Prostate gland (tissue), 2 donors: ENCODE results near the gene QSOX1. TPM values are rescaled to one million over a fixed set of nuclear protein-coding genes. Genes with fewer than 3 reads are reported as not detected.

Source experiments
- DNase-seq: peaks from one replicate; pipeline ENCODE4 v3.0.0-alpha.2; 2019; ENCODE audit warnings: low spot score
- H3K27ac ChIP-seq, 2 donors: fragments of 200-600 bp; sonication (generic); 2 replicates each; pipeline ENCODE4 v1.5.1; 2017 to 2019
- H3K27me3 ChIP-seq: fragments of 200-600 bp; sonication (generic); replicated peaks from 2 replicates; pipeline ENCODE4 v1.5.1; 2019; ENCODE audit not compliant: insufficient read depth
- H3K36me3 ChIP-seq, 2 donors: fragments of 200-600 bp; sonication (generic); 1 replicate in 1 of 2; 2 replicates in 1 of 2; pipeline versions ENCODE4 v1.5.1 to v1.8.1; 2017 to 2019
- H3K4me1 ChIP-seq: fragments of 200-600 bp; sonication (generic); replicated peaks from 2 replicates; pipeline ENCODE4 v1.5.1; 2019
- H3K4me3 ChIP-seq, 2 donors: fragments of 200-600 bp; sonication (generic); 2 replicates each; pipeline ENCODE4 v1.5.1; 2017 to 2019
- H3K9me3 ChIP-seq: fragments of 200-600 bp; sonication (generic); 2 replicates; pipeline ENCODE4 v1.5.1; 2017
- POLR2A ChIP-seq: fragments of 450-650 bp; IDR thresholded peaks from one replicate; pipeline ENCODE4 v1.6.1; 2016; ENCODE audit warnings: antibody characterized with exemption, mild to moderate bottlenecking
- POLR2AphosphoS5 ChIP-seq: sonication (generic); formaldehyde crosslinking; IDR thresholded peaks from one replicate; pipeline ENCODE4 v1.6.1; 2017; ENCODE audit warnings: antibody characterized with exemption
- WGBS: methylation state at CpG from one replicate; pipeline ENCODE4 v1.1.5; 2018; 5-methylcytosine and 5-hydroxymethylcytosine counted together
- intact Hi-C: fragments of 100-400 bp; cut with DNase I; formaldehyde crosslinking; loops from one replicate; pipeline ENCODE4 v1.14.2; 2022
- total RNA-seq, 2 donors: library from RNA; depleted of rRNA; stranded (reverse); fragments of >200 nt; gene quantifications; one replicate each; pipeline ENCODE4 v1.1.0, GENCODE V29; 2016
- TF ChIP-seq, protein P1 (sequence below), 4 experiments: fragments of 200-600 bp in 2 of 4; fragments of 450-650 bp in 2 of 4; sonication (generic) in 2 of 4; IDR thresholded peaks; 1 replicate in 3 of 4; 2 replicates in 1 of 4; pipeline ENCODE4 v1.5.1; 2016 to 2019; ENCODE audit warnings: antibody characterized with exemption in 4 of 4, mild to moderate bottlenecking in 2 of 4, moderate library complexity in 2 of 4

QSOX1 gene
- total RNA-seq, 2 donors from 2014 or later = 77.3 to 471 TPM

DNA sequence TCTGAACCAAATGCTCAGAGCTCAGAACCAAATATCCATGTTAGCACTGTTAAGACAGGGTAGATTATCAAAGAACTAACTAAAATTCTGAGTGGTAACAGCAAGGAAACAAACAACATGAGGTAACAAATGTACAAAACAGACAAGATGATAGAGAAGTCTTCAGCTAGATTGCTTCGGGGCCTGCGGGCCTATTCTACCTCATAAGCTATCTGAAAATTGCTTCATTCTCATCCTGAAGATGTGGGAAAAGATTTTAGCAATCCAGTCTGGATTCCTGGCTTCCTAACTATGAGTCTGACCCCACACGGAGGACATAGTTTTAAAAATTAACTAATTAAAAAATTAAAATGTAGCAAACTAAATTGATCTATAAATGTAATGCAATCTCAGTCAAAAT, 9.2 kb upstream of the QSOX1 start:
- TF ChIP-seq POLR2AphosphoS5 (no peak), POLR2A (no peak)
- TF ChIP-seq, protein P1, sequence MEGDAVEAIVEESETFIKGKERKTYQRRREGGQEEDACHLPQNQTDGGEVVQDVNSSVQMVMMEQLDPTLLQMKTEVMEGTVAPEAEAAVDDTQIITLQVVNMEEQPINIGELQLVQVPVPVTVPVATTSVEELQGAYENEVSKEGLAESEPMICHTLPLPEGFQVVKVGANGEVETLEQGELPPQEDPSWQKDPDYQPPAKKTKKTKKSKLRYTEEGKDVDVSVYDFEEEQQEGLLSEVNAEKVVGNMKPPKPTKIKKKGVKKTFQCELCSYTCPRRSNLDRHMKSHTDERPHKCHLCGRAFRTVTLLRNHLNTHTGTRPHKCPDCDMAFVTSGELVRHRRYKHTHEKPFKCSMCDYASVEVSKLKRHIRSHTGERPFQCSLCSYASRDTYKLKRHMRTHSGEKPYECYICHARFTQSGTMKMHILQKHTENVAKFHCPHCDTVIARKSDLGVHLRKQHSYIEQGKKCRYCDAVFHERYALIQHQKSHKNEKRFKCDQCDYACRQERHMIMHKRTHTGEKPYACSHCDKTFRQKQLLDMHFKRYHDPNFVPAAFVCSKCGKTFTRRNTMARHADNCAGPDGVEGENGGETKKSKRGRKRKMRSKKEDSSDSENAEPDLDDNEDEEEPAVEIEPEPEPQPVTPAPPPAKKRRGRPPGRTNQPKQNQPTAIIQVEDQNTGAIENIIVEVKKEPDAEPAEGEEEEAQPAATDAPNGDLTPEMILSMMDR (IDR thresholded peaks at IDR 0.05) = no peak
- 93% methylated on average over 3 of the region's 3 CpGs for WGBS
- H3K9me3 ChIP-seq = no peaks in the 10 kb centered on the region
- no peak overlapping the region for H3K4me3 ChIP-seq
- no peak for DNase-seq
- H3K36me3 ChIP-seq = no peaks in the 10 kb centered on the region
- H3K4me1 ChIP-seq = no peaks in the 10 kb centered on the region
- no peak overlapping the region for H3K27ac ChIP-seq
- intact Hi-C loops = no loop called here
- no peaks in the 10 kb centered on the region for H3K27me3 ChIP-seq

DNA sequence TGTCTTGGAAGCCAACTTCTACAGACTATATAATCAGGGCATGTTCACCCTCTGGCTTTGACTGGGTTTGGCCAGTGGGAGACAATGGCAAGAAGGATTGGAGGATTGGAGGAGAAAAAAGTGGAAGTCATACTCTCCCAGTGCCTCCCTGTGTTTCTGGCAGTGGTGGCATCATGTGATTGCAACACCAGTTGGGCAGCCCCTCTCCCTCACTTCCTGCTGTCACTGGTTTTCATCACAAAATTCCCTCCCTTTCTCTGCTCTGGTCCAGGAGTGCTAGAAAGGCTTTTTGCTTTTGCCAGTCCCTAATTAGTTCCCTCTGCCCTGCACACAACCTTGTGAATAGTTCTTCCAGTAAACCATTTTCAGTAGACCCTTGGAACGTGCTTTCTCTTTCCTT, 3.7 kb upstream of the QSOX1 start:
- H3K27ac ChIP-seq = no peak overlapping the region
- no peaks in the 10 kb centered on the region for H3K36me3 ChIP-seq
- H3K9me3 ChIP-seq = no peaks in the 10 kb centered on the region
- TF ChIP-seq, protein P1 (IDR thresholded peaks at IDR 0.05) = no peak
- no peak for TF ChIP-seq POLR2AphosphoS5
- TF ChIP-seq POLR2A = no peak
- H3K4me1 ChIP-seq = no peaks in the 10 kb centered on the region
- H3K4me3 ChIP-seq = no peak overlapping the region
- no peak for DNase-seq
- no peaks in the 10 kb centered on the region for H3K27me3 ChIP-seq
- 68% methylated on average over 1 of the region's 1 CpG for WGBS
- intact Hi-C loops = loop anchor here (5.0 to 10.0 kb wide), 2 partner anchors 39 to 196 kb away; partner anchors contain the start of gene CEP350

DNA sequence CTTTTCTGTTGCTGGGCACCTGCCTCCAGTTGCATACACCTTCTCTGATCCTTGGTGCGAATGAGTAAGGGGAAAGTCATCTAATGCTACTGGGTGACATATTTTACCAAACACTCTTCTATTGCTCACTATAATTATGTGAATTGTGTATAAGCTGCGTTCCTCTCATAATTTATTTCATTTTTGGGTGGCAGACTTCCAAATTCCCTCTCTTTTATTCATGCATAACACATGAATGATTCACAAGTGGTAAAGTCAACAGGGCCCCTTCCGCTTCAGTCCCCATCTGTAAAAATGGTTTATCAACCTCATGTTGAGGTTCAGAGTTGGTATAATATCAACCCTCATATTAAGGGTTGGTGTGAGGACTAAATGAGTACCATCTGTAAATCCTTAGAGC, 3.2 kb upstream of the QSOX1 start:
- intact Hi-C loops = loop anchor here (5.0 to 10.0 kb wide), 2 partner anchors 39 to 197 kb away; partner anchors contain the start of gene CEP350
- no peaks in the 10 kb centered on the region for H3K9me3 ChIP-seq
- H3K27ac ChIP-seq = no peak overlapping the region
- no peak overlapping the region for H3K4me3 ChIP-seq
- H3K27me3 ChIP-seq = no peaks in the 10 kb centered on the region
- no peaks in the 10 kb centered on the region for H3K36me3 ChIP-seq
- no peaks in the 10 kb centered on the region for H3K4me1 ChIP-seq
- TF ChIP-seq, protein P1 (IDR thresholded peaks at IDR 0.05) = no peak
- no peak for TF ChIP-seq POLR2A
- TF ChIP-seq POLR2AphosphoS5 = no peak
- no peak for DNase-seq
- WGBS = 62% methylated on average over 3 of the region's 3 CpGs

DNA sequence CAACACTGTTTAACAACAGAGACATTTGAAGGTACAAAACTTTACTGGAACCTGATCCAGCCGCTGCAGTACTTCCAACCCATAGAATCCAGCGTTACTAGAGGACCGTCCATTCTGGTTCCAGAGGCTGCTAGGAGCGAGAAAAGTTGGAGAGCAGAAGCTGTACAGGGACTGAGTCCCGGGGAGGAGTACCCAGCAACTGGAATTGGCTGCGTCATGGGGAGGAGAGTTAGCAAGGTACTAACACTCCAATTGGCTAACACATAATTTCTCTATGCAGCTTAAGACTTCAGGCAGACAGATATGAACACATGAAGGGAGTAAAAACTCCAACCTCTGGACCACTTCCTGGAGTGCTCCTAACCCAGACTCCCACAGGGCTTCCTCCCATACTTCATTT, 2.1 kb upstream of the QSOX1 start:
- no peak for DNase-seq
- H3K27ac ChIP-seq = no peak overlapping the region
- H3K27me3 ChIP-seq = no peaks in the 10 kb centered on the region
- H3K4me3 ChIP-seq = no peak overlapping the region
- no peaks in the 10 kb centered on the region for H3K4me1 ChIP-seq
- no peaks in the 10 kb centered on the region for H3K36me3 ChIP-seq
- TF ChIP-seq, protein P1 (IDR thresholded peaks at IDR 0.05) = no peak
- TF ChIP-seq POLR2AphosphoS5 (no peak), POLR2A (no peak)
- intact Hi-C loops = loop anchor here (5.0 to 10.0 kb wide), 2 partner anchors 40 to 198 kb away; partner anchors contain the start of gene CEP350
- no peaks in the 10 kb centered on the region for H3K9me3 ChIP-seq
- 97% methylated on average over 6 of the region's 6 CpGs for WGBS

DNA sequence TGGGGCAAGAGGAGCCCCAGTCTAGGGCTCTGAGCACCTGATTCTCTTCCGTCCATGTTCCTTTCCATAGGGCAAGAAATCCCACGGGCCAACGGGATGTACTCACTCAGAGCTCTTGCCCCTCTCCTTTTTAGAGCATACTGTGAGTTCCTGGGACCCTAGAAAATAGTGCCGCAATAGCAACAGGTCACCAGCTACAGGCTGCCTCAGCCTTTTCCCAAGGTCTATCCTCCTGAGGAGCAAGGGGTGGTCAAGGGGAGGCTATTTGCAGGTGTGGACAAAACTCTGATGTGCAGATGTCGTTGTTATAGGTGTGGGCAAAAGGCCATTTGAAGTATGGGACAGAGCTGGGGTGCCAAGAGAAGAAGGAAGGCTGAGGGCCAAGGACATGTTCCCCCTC, 1.6 kb upstream of the QSOX1 start:
- 94% methylated on average over 5 of the region's 5 CpGs for WGBS
- TF ChIP-seq, protein P1 (IDR thresholded peaks at IDR 0.05) = no peak
- no peak for TF ChIP-seq POLR2A
- TF ChIP-seq POLR2AphosphoS5 = no peak
- no peak for DNase-seq
- intact Hi-C loops = loop anchor here (5.0 to 10.0 kb wide), 2 partner anchors 41 to 198 kb away; partner anchors contain the start of gene CEP350
- no peaks in the 10 kb centered on the region for H3K27me3 ChIP-seq
- no peaks in the 10 kb centered on the region for H3K36me3 ChIP-seq
- H3K4me3 ChIP-seq = no peak overlapping the region
- no peak overlapping the region for H3K27ac ChIP-seq
- H3K9me3 ChIP-seq = no peaks in the 10 kb centered on the region
- peaks cover 4% of the 10 kb centered on the region for H3K4me1 ChIP-seq
